GM19452 (cell line): ENCODE results near the gene ERICH6.

Experiments used
- ATAC-seq: cut with Tn5 transposase; IDR thresholded peaks from one replicate; pipeline ENCODE4 v1.9.1; 2021; ENCODE audit not compliant: unreplicated experiment

ERICH6 gene

GRCh38 chr3:150703756-150704344, at the start of gene ERICH6:
TSS of gene ERICH6 (minus strand) at chr3:150703920. CDS start at chr3:150703898, 22 bp downstream.
- ATAC-seq: peak; percentile 99

GRCh38 chr3:150751781-150752263, 48.1 kb upstream of the ERICH6 start:
- ATAC-seq: no peak

GRCh38 chr3:150749255-150749654, 45.5 kb upstream of the ERICH6 start:
- ATAC-seq: no peak

- ATAC-seq: no peak
Observed at GRCh38 chr3:150748684-150749047, 44.9 kb upstream of the ERICH6 start.

GRCh38 chr3:150747886-150748683, 44.4 kb upstream of the ERICH6 start:
- no peak for ATAC-seq

- no peak for ATAC-seq
Observed at GRCh38 chr3:150746791-150747590, 43.3 kb upstream of the ERICH6 start.

- no peak for ATAC-seq
Observed at GRCh38 chr3:150745832-150746231, 42.1 kb upstream of the ERICH6 start.

- ATAC-seq: no peak
Observed at GRCh38 chr3:150744919-150745211, 41.1 kb upstream of the ERICH6 start.

GRCh38 chr3:150744041-150744918, 40.6 kb upstream of the ERICH6 start:
- no peak for ATAC-seq

GRCh38 chr3:150743508-150743907, 39.8 kb upstream of the ERICH6 start:
- ATAC-seq: no peak

- ATAC-seq: no peak
Observed at GRCh38 chr3:150742679-150743078, 39.0 kb upstream of the ERICH6 start.

GRCh38 chr3:150742141-150742523, 38.4 kb upstream of the ERICH6 start:
- ATAC-seq: no peak

GRCh38 chr3:150741497-150742140, 37.9 kb upstream of the ERICH6 start:
- no peak for ATAC-seq

GRCh38 chr3:150740733-150741496, 37.2 kb upstream of the ERICH6 start:
- no peak for ATAC-seq

GRCh38 chr3:150739877-150740645, 36.3 kb upstream of the ERICH6 start:
- no peak for ATAC-seq

GRCh38 chr3:150739200-150739863, 35.6 kb upstream of the ERICH6 start:
- ATAC-seq: no peak

- ATAC-seq: no peak
Observed at GRCh38 chr3:150738688-150739087, 35.0 kb upstream of the ERICH6 start.

- peak; percentile 52 for ATAC-seq
Observed at GRCh38 chr3:150737874-150738679, 34.4 kb upstream of the ERICH6 start.
